Neural cell (in vitro differentiated cells): ENCODE results near the gene PPP2R5A.

Source experiments
- EP300 ChIP-seq: fragments of 450-650 bp; conservative IDR thresholded peaks from 2 replicates; pipeline ENCODE4 v1.6.1; 2014; ENCODE audit warnings: antibody characterized with exemption, mild to moderate bottlenecking, moderate library complexity; ENCODE audit not compliant: poor library complexity, severe bottlenecking
- POLR2AphosphoS5 ChIP-seq: IDR thresholded peaks from 2 replicates; pipeline ENCODE4 v1.6.1; 2012
- SMC3 ChIP-seq: fragments of 450-650 bp; conservative IDR thresholded peaks from 2 replicates; pipeline ENCODE4 v1.6.1; 2014; ENCODE audit warnings: antibody characterized with exemption, mild to moderate bottlenecking, moderate library complexity; ENCODE audit not compliant: poor library complexity
- TAF1 ChIP-seq: IDR thresholded peaks from 2 replicates; pipeline ENCODE4 v1.6.1; 2012; ENCODE audit warnings: low read depth
- TF ChIP-seq, protein P1 (sequence below): fragments of 450-650 bp; IDR thresholded peaks from 2 replicates; pipeline ENCODE4 v1.5.1; 2014; ENCODE audit warnings: antibody characterized with exemption, mild to moderate bottlenecking, moderate library complexity; ENCODE audit not compliant: poor library complexity, severe bottlenecking
- TF ChIP-seq, protein P2 (sequence below): IDR thresholded peaks from 2 replicates; pipeline ENCODE4 v1.6.1; 2012; ENCODE audit warnings: borderline replicate concordance

DNA sequence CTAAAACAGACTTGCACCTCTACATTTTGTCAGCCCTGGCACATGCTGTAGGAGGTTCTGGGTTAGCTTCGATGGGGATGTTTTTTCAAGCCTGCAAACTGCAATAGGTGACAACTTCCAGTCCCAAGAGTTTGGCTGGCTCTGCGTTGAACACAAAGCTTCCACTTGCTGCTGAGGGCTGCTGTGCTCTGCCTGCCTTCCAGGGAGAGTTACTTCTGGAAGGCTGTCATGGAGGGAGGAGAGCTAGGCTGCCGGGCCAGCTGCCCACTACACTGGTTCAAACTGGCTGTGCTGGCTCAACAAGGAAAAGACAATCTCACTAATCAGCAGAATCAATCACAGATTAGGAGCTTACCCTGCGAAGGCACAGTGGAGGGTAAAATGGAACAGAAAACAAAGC lies 46.7 kb upstream of the PPP2R5A start:
- no peak for TF ChIP-seq POLR2AphosphoS5
- TF ChIP-seq, protein P1, sequence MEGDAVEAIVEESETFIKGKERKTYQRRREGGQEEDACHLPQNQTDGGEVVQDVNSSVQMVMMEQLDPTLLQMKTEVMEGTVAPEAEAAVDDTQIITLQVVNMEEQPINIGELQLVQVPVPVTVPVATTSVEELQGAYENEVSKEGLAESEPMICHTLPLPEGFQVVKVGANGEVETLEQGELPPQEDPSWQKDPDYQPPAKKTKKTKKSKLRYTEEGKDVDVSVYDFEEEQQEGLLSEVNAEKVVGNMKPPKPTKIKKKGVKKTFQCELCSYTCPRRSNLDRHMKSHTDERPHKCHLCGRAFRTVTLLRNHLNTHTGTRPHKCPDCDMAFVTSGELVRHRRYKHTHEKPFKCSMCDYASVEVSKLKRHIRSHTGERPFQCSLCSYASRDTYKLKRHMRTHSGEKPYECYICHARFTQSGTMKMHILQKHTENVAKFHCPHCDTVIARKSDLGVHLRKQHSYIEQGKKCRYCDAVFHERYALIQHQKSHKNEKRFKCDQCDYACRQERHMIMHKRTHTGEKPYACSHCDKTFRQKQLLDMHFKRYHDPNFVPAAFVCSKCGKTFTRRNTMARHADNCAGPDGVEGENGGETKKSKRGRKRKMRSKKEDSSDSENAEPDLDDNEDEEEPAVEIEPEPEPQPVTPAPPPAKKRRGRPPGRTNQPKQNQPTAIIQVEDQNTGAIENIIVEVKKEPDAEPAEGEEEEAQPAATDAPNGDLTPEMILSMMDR: no peak
- TF ChIP-seq TAF1: no peak
- TF ChIP-seq EP300: no peak
- TF ChIP-seq, protein P2, sequence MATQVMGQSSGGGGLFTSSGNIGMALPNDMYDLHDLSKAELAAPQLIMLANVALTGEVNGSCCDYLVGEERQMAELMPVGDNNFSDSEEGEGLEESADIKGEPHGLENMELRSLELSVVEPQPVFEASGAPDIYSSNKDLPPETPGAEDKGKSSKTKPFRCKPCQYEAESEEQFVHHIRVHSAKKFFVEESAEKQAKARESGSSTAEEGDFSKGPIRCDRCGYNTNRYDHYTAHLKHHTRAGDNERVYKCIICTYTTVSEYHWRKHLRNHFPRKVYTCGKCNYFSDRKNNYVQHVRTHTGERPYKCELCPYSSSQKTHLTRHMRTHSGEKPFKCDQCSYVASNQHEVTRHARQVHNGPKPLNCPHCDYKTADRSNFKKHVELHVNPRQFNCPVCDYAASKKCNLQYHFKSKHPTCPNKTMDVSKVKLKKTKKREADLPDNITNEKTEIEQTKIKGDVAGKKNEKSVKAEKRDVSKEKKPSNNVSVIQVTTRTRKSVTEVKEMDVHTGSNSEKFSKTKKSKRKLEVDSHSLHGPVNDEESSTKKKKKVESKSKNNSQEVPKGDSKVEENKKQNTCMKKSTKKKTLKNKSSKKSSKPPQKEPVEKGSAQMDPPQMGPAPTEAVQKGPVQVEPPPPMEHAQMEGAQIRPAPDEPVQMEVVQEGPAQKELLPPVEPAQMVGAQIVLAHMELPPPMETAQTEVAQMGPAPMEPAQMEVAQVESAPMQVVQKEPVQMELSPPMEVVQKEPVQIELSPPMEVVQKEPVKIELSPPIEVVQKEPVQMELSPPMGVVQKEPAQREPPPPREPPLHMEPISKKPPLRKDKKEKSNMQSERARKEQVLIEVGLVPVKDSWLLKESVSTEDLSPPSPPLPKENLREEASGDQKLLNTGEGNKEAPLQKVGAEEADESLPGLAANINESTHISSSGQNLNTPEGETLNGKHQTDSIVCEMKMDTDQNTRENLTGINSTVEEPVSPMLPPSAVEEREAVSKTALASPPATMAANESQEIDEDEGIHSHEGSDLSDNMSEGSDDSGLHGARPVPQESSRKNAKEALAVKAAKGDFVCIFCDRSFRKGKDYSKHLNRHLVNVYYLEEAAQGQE: no peak
- no peak for TF ChIP-seq SMC3
